SK-N-SH treated with all-trans-retinoic acid at 6 μM for 48 hours (cell line): Measurements from ENCODE around the gene ZNF625.

ENCODE experiments used
- ARNTL ChIP-seq: fragments of 450-650 bp; formaldehyde crosslinking; IDR thresholded peaks from 2 replicates; pipeline ENCODE4 v1.5.0; 2020; ENCODE audit warnings: low read depth, mild to moderate bottlenecking, moderate library complexity, borderline replicate concordance
- CREB5 ChIP-seq: fragments of 250-450 bp; sonication (Bioruptor Pico); IDR thresholded peaks from 2 replicates; pipeline ENCODE4 v1.5.1; 2020; ENCODE audit warnings: low read depth, mild to moderate bottlenecking, moderate library complexity
- CSRNP3 ChIP-seq: fragments of 250-450 bp; sonication (Bioruptor Pico); IDR thresholded peaks from 2 replicates; pipeline ENCODE4 v1.5.1; 2021; ENCODE audit warnings: mild to moderate bottlenecking, moderate library complexity
- ESRRG ChIP-seq: fragments of 250-450 bp; sonication (Bioruptor Pico); IDR thresholded peaks from 2 replicates; pipeline ENCODE4 v1.6.1; 2021; ENCODE audit warnings: mild to moderate bottlenecking
- GLIS3 ChIP-seq: fragments of 250-450 bp; sonication (Bioruptor Pico); IDR thresholded peaks from 2 replicates; pipeline ENCODE4 v1.5.0; 2020; ENCODE audit warnings: mild to moderate bottlenecking, moderate library complexity
- OSR1 ChIP-seq: fragments of 250-450 bp; sonication (Bioruptor Pico); IDR thresholded peaks from 2 replicates; pipeline ENCODE4 v1.8.0; 2022; ENCODE audit warnings: moderate library complexity, mild to moderate bottlenecking, inconsistent platforms
- PATZ1 ChIP-seq: fragments of 250-450 bp; sonication (Bioruptor Pico); IDR thresholded peaks from 2 replicates; pipeline ENCODE4 v1.8.0; 2020; ENCODE audit warnings: mild to moderate bottlenecking, moderate library complexity, borderline replicate concordance
- POU6F1 ChIP-seq: fragments of 250-450 bp; sonication (Bioruptor Pico); IDR thresholded peaks from 2 replicates; pipeline ENCODE4 v1.8.0; 2021; ENCODE audit warnings: low read depth, mild to moderate bottlenecking, moderate library complexity, borderline replicate concordance
- PPARA ChIP-seq: fragments of 250-450 bp; sonication (Bioruptor Pico); IDR thresholded peaks from 2 replicates; pipeline ENCODE4 v1.5.0; 2020; ENCODE audit warnings: mild to moderate bottlenecking, borderline replicate concordance
- RARB ChIP-seq: fragments of 250-450 bp; sonication (Bioruptor Pico); IDR thresholded peaks from 2 replicates; pipeline ENCODE4 v1.8.0; 2021; ENCODE audit warnings: mild to moderate bottlenecking, moderate library complexity
- SNAI2 ChIP-seq: fragments of 250-450 bp; sonication (Bioruptor Pico); IDR thresholded peaks from 2 replicates; pipeline ENCODE4 v1.5.0; 2020; ENCODE audit warnings: mild to moderate bottlenecking, moderate library complexity
- TSHZ2 ChIP-seq: fragments of 250-450 bp; sonication (Bioruptor Pico); IDR thresholded peaks from 2 replicates; pipeline ENCODE4 v1.5.0; 2020; ENCODE audit warnings: mild to moderate bottlenecking, moderate library complexity
- ZC3H10 ChIP-seq: fragments of 250-450 bp; sonication (Bioruptor Pico); IDR thresholded peaks from 2 replicates; pipeline ENCODE4 v1.5.1; 2021; ENCODE audit warnings: mild to moderate bottlenecking, moderate library complexity
- ZFP3 ChIP-seq: fragments of 250-450 bp; sonication (Bioruptor Pico); IDR thresholded peaks from 2 replicates; pipeline ENCODE4 v1.5.0; 2020; ENCODE audit warnings: mild to moderate bottlenecking, moderate library complexity

- no peak for TF ChIP-seq TSHZ2 (CRISPR knock-in tag)
- TF ChIP-seq PATZ1 (CRISPR knock-in tag): no peak
- no peak for TF ChIP-seq ARNTL
- TF ChIP-seq SNAI2 (CRISPR knock-in tag): no peak
- no peak for TF ChIP-seq ZFP3 (CRISPR knock-in tag)
- TF ChIP-seq PPARA (CRISPR knock-in tag): no peak
- TF ChIP-seq CSRNP3 (CRISPR knock-in tag): no peak
- no peak for TF ChIP-seq ZC3H10
- TF ChIP-seq POU6F1: no peak
- TF ChIP-seq ESRRG: no peak
- TF ChIP-seq GLIS3: no peak
- no peak for TF ChIP-seq RARB (CRISPR knock-in tag)
- TF ChIP-seq OSR1: no peak
- TF ChIP-seq CREB5 (CRISPR knock-in tag): no peak
Observed at GRCh38 chr19:12137221-12137940, 19.2 kb downstream of the ZNF625 start.
